Measurements from ENCODE around the gene PLEKHH1.

GRCh38 chr14:67636361-67636919 lies 103.3 kb downstream of the PLEKHH1 start:
- TF ChIP-seq CTCF (IDR thresholded peaks at IDR 0.05; ENCODE audit: low read depth, low read length, missing input control): no peak
- TF ChIP-seq REST (IDR thresholded peaks at IDR 0.05): no peak
- TF ChIP-seq JUND (IDR thresholded peaks at IDR 0.05): no peak
- no peak for TF ChIP-seq YY1 (IDR thresholded peaks at IDR 0.05)
- no peak for TF ChIP-seq TAF1 (conservative IDR thresholded peaks at IDR 0.05)
- TF ChIP-seq SP1 (IDR thresholded peaks at IDR 0.05): peak; percentile 9
- TF ChIP-seq RXRA (IDR thresholded peaks at IDR 0.05): peak in 1 of 2 donors; percentile 32
- TF ChIP-seq ZBTB33 (IDR thresholded peaks at IDR 0.05): no peak
- TF ChIP-seq MAX (IDR thresholded peaks at IDR 0.05): no peak

Measured in liver (tissue), 3 donors.